ENCODE data around the gene ODAD2. TPM values are rescaled to one million over a fixed set of nuclear protein-coding genes. Genes with fewer than 3 reads are reported as not detected.
A peak's percentile ranks its signal among the peaks of the same experiment; 100 is the strongest.
"Not testable (repeated sequence)": the region's sequence is repeated elsewhere in the genome, so short reads cannot be mapped to it uniquely, and the experiment has no call there.

ODAD2 gene
- polyA plus RNA-seq, 1 donor, result 0.61 TPM

GRCh38 chr10:27908231-27908630 lies 90.6 kb downstream of the ODAD2 start:
- Histone ChIP-seq H3K4me1 (ENCODE audit: control insufficient read depth, insufficient read depth, low read length) (no peaks in the 10 kb centered on the region), H3K36me3 (ENCODE audit: control insufficient read depth, insufficient read depth, low read length) (no peaks in the 10 kb centered on the region), H3K27ac (ENCODE audit: low read length) (no peak overlapping the region), H3K27me3 (ENCODE audit: control insufficient read depth, insufficient read depth, low read length) (no peaks in the 10 kb centered on the region), H3K4me3 (ENCODE audit: low read length) (no peak overlapping the region), H3K9me3 (ENCODE audit: control insufficient read depth, low read depth, low read length) (no peaks in the 10 kb centered on the region)
- 28% methylated on average over 2 of the region's 3 CpGs for WGBS (ENCODE audit: insufficient coverage, low lambda C conversion rate)
- DNase-seq, result no peak

- not testable (repeated sequence) for H3K4me3 ChIP-seq (ENCODE audit: low read length); H3K9me3 ChIP-seq (ENCODE audit: control insufficient read depth, low read depth, low read length); H3K27me3 ChIP-seq (ENCODE audit: control insufficient read depth, insufficient read depth, low read length); H3K27ac ChIP-seq (ENCODE audit: low read length); H3K36me3 ChIP-seq (ENCODE audit: control insufficient read depth, insufficient read depth, low read length); H3K4me1 ChIP-seq (ENCODE audit: control insufficient read depth, insufficient read depth, low read length)
- no CpG with 5 or more reads among the region's 6 CpGs for WGBS (ENCODE audit: insufficient coverage, low lambda C conversion rate)
- peak; percentile 18 to 37 for DNase-seq
These were observed 99.4 kb downstream of the ODAD2 start for GRCh38 chr10:27899485-27899884.

- H3K27me3 ChIP-seq (ENCODE audit: control insufficient read depth, insufficient read depth, low read length), result no peaks in the 10 kb centered on the region
- H3K27ac ChIP-seq (ENCODE audit: low read length), result no peak overlapping the region
- no peaks in the 10 kb centered on the region for H3K36me3 ChIP-seq (ENCODE audit: control insufficient read depth, insufficient read depth, low read length)
- DNase-seq, result no peak
- H3K4me1 ChIP-seq (ENCODE audit: control insufficient read depth, insufficient read depth, low read length), result no peaks in the 10 kb centered on the region
- H3K4me3 ChIP-seq (ENCODE audit: low read length), result no peak overlapping the region
- H3K9me3 ChIP-seq (ENCODE audit: control insufficient read depth, low read depth, low read length), result no peaks in the 10 kb centered on the region
- WGBS (ENCODE audit: insufficient coverage, low lambda C conversion rate), result no CpG with 5 or more reads among the region's 8 CpGs
These were observed 99.8 kb downstream of the ODAD2 start for GRCh38 chr10:27899058-27899457.

- Histone ChIP-seq H3K27ac (ENCODE audit: low read length) (no peak overlapping the region), H3K27me3 (ENCODE audit: control insufficient read depth, insufficient read depth, low read length) (no peaks in the 10 kb centered on the region), H3K9me3 (ENCODE audit: control insufficient read depth, low read depth, low read length) (no peaks in the 10 kb centered on the region), H3K4me1 (ENCODE audit: control insufficient read depth, insufficient read depth, low read length) (no peaks in the 10 kb centered on the region), H3K4me3 (ENCODE audit: low read length) (no peak overlapping the region), H3K36me3 (ENCODE audit: control insufficient read depth, insufficient read depth, low read length) (no peaks in the 10 kb centered on the region)
- no CpG with 5 or more reads among the region's 7 CpGs for WGBS (ENCODE audit: insufficient coverage, low lambda C conversion rate)
- DNase-seq, result no peak
These were observed 105.4 kb downstream of the ODAD2 start for GRCh38 chr10:27893358-27893954.

GRCh38 chr10:27890971-27891370 lies 107.9 kb downstream of the ODAD2 start:
- Histone ChIP-seq H3K27me3 (ENCODE audit: control insufficient read depth, insufficient read depth, low read length) (no peaks in the 10 kb centered on the region), H3K27ac (ENCODE audit: low read length) (no peak overlapping the region), H3K36me3 (ENCODE audit: control insufficient read depth, insufficient read depth, low read length) (no peaks in the 10 kb centered on the region), H3K4me3 (ENCODE audit: low read length) (no peak overlapping the region), H3K4me1 (ENCODE audit: control insufficient read depth, insufficient read depth, low read length) (no peaks in the 10 kb centered on the region), H3K9me3 (ENCODE audit: control insufficient read depth, low read depth, low read length) (peaks cover 3% of the 10 kb centered on the region)
- DNase-seq, result no peak
- 100% methylated on average over 1 of the region's 3 CpGs for WGBS (ENCODE audit: insufficient coverage, low lambda C conversion rate)

- H3K4me1 ChIP-seq (ENCODE audit: control insufficient read depth, insufficient read depth, low read length), result no peaks in the 10 kb centered on the region
- no peak overlapping the region for H3K27ac ChIP-seq (ENCODE audit: low read length)
- no peaks in the 10 kb centered on the region for H3K36me3 ChIP-seq (ENCODE audit: control insufficient read depth, insufficient read depth, low read length)
- peaks cover 4% of the 10 kb centered on the region for H3K9me3 ChIP-seq (ENCODE audit: control insufficient read depth, low read depth, low read length)
- DNase-seq, result no peak
- no CpG with 5 or more reads among the region's 2 CpGs for WGBS (ENCODE audit: insufficient coverage, low lambda C conversion rate)
- no peaks in the 10 kb centered on the region for H3K27me3 ChIP-seq (ENCODE audit: control insufficient read depth, insufficient read depth, low read length)
- no peak overlapping the region for H3K4me3 ChIP-seq (ENCODE audit: low read length)
These were observed 109.4 kb downstream of the ODAD2 start for GRCh38 chr10:27889518-27889917.

- no peak overlapping the region for H3K27ac ChIP-seq (ENCODE audit: low read length)
- WGBS (ENCODE audit: insufficient coverage, low lambda C conversion rate), result no CpG with 5 or more reads among the region's 1 CpG
- no peak for DNase-seq
- H3K4me1 ChIP-seq (ENCODE audit: control insufficient read depth, insufficient read depth, low read length), result no peaks in the 10 kb centered on the region
- no peaks in the 10 kb centered on the region for H3K27me3 ChIP-seq (ENCODE audit: control insufficient read depth, insufficient read depth, low read length)
- no peaks in the 10 kb centered on the region for H3K36me3 ChIP-seq (ENCODE audit: control insufficient read depth, insufficient read depth, low read length)
- peaks cover 4% of the 10 kb centered on the region for H3K9me3 ChIP-seq (ENCODE audit: control insufficient read depth, low read depth, low read length)
- no peak overlapping the region for H3K4me3 ChIP-seq (ENCODE audit: low read length)
These were observed 114.7 kb downstream of the ODAD2 start for GRCh38 chr10:27884185-27884641.

GRCh38 chr10:27878281-27878680 lies 120.6 kb downstream of the ODAD2 start:
- H3K4me3 ChIP-seq (ENCODE audit: low read length), result no peak overlapping the region
- no peaks in the 10 kb centered on the region for H3K27me3 ChIP-seq (ENCODE audit: control insufficient read depth, insufficient read depth, low read length)
- no peak overlapping the region for H3K27ac ChIP-seq (ENCODE audit: low read length)
- DNase-seq, result no peak
- H3K36me3 ChIP-seq (ENCODE audit: control insufficient read depth, insufficient read depth, low read length), result no peaks in the 10 kb centered on the region
- 100% methylated on average over 1 of the region's 4 CpGs for WGBS (ENCODE audit: insufficient coverage, low lambda C conversion rate)
- H3K4me1 ChIP-seq (ENCODE audit: control insufficient read depth, insufficient read depth, low read length), result no peaks in the 10 kb centered on the region
- H3K9me3 ChIP-seq (ENCODE audit: control insufficient read depth, low read depth, low read length), result no peaks in the 10 kb centered on the region

GRCh38 chr10:27865221-27865635 lies 133.7 kb downstream of the ODAD2 start:
- no peaks in the 10 kb centered on the region for H3K4me1 ChIP-seq (ENCODE audit: control insufficient read depth, insufficient read depth, low read length)
- no peak for DNase-seq
- no peak overlapping the region for H3K4me3 ChIP-seq (ENCODE audit: low read length)
- H3K27me3 ChIP-seq (ENCODE audit: control insufficient read depth, insufficient read depth, low read length), result no peaks in the 10 kb centered on the region
- no peak overlapping the region for H3K27ac ChIP-seq (ENCODE audit: low read length)
- no peaks in the 10 kb centered on the region for H3K36me3 ChIP-seq (ENCODE audit: control insufficient read depth, insufficient read depth, low read length)
- H3K9me3 ChIP-seq (ENCODE audit: control insufficient read depth, low read depth, low read length), result no peaks in the 10 kb centered on the region

GRCh38 chr10:27861781-27862180 lies 137.1 kb downstream of the ODAD2 start:
- Histone ChIP-seq H3K27me3 (ENCODE audit: control insufficient read depth, insufficient read depth, low read length) (no peaks in the 10 kb centered on the region), H3K4me3 (ENCODE audit: low read length) (no peak overlapping the region), H3K9me3 (ENCODE audit: control insufficient read depth, low read depth, low read length) (no peaks in the 10 kb centered on the region), H3K4me1 (ENCODE audit: control insufficient read depth, insufficient read depth, low read length) (no peaks in the 10 kb centered on the region), H3K27ac (ENCODE audit: low read length) (no peak overlapping the region), H3K36me3 (ENCODE audit: control insufficient read depth, insufficient read depth, low read length) (no peaks in the 10 kb centered on the region)
- no peak for DNase-seq
- 100% methylated on average over 1 of the region's 4 CpGs for WGBS (ENCODE audit: insufficient coverage, low lambda C conversion rate)

- no peak overlapping the region for H3K27ac ChIP-seq (ENCODE audit: low read length)
- 19% methylated on average over 4 of the region's 8 CpGs for WGBS (ENCODE audit: insufficient coverage, low lambda C conversion rate)
- H3K9me3 ChIP-seq (ENCODE audit: control insufficient read depth, low read depth, low read length), result no peaks in the 10 kb centered on the region
- no peaks in the 10 kb centered on the region for H3K36me3 ChIP-seq (ENCODE audit: control insufficient read depth, insufficient read depth, low read length)
- H3K4me3 ChIP-seq (ENCODE audit: low read length), result no peak overlapping the region
- DNase-seq, result no peak
- no peaks in the 10 kb centered on the region for H3K4me1 ChIP-seq (ENCODE audit: control insufficient read depth, insufficient read depth, low read length)
- H3K27me3 ChIP-seq (ENCODE audit: control insufficient read depth, insufficient read depth, low read length), result no peaks in the 10 kb centered on the region
These were observed 141.3 kb downstream of the ODAD2 start for GRCh38 chr10:27857616-27858015.
